ENCODE measurements around the gene GNGT1. TPM values are rescaled to one million over a fixed set of nuclear protein-coding genes. Genes with fewer than 3 reads are reported as not detected.

Gene GNGT1
- total RNA-seq, 2 donors from 2014 or later: 0.22 TPM; not detected in 1

- no peaks in the 10 kb centered on the region for H3K36me3 Mint-ChIP-seq (ENCODE audit: low read depth)
- Histone ChIP-seq H3K9me3 (ENCODE audit: control insufficient read depth, low read length) (no peaks in the 10 kb centered on the region), H3K4me3 (ENCODE audit: low read length) (no peak overlapping the region), H3K4me1 (ENCODE audit: control insufficient read depth, insufficient read depth, low read length) (no peaks in the 10 kb centered on the region), H3K27me3 (ENCODE audit: control insufficient read depth, insufficient read depth, low read length, poor library complexity, severe bottlenecking) (no peaks in the 10 kb centered on the region), H3K36me3 (ENCODE audit: control insufficient read depth, insufficient read depth, low read length) (no peaks in the 10 kb centered on the region), H3K27ac (ENCODE audit: low read depth, low read length) (no peak overlapping the region), H3K9ac (ENCODE audit: extremely low read depth, low read length, poor library complexity, severe bottlenecking) (no peak overlapping the region)
- no peaks in the 10 kb centered on the region for H3K4me1 Mint-ChIP-seq
- no peak for TF ChIP-seq CTCF (conservative IDR thresholded peaks at IDR 0.05)
- DNase-seq: no peak
- 90 to 100% methylated on average over 2 to 3 of the region's 3 CpGs for WGBS, 2 experiments (ENCODE audit: insufficient coverage in 1 of 2, insufficient read length in 1 of 2)
- peaks cover 2% of the 10 kb centered on the region for H3K27me3 Mint-ChIP-seq (ENCODE audit: insufficient read depth)
- H3K27ac Mint-ChIP-seq: no peak overlapping the region
- no peaks in the 10 kb centered on the region for H3K9me3 Mint-ChIP-seq
- H3K4me3 Mint-ChIP-seq: no peak overlapping the region
These were observed 21.2 kb downstream of the GNGT1 start for GRCh38 chr7:93927585-93927984.

GRCh38 chr7:93931655-93932054 lies 25.3 kb downstream of the GNGT1 start:
- Histone ChIP-seq H3K36me3 (ENCODE audit: control insufficient read depth, insufficient read depth, low read length) (no peaks in the 10 kb centered on the region), H3K27me3 (ENCODE audit: control insufficient read depth, insufficient read depth, low read length, poor library complexity, severe bottlenecking) (no peaks in the 10 kb centered on the region), H3K27ac (ENCODE audit: low read depth, low read length) (no peak overlapping the region), H3K4me3 (ENCODE audit: low read length) (no peak overlapping the region), H3K4me1 (ENCODE audit: control insufficient read depth, insufficient read depth, low read length) (no peaks in the 10 kb centered on the region), H3K9me3 (ENCODE audit: control insufficient read depth, low read length) (no peaks in the 10 kb centered on the region), H3K9ac (ENCODE audit: extremely low read depth, low read length, poor library complexity, severe bottlenecking) (no peak overlapping the region)
- WGBS, 2 experiments (ENCODE audit: insufficient coverage in 1 of 2, insufficient read length in 1 of 2): 86 to 95% methylated on average over 2 to 3 of the region's 3 CpGs
- Mint-ChIP-seq H3K4me3 (no peak overlapping the region), H3K36me3 (ENCODE audit: low read depth) (no peaks in the 10 kb centered on the region), H3K9me3 (no peaks in the 10 kb centered on the region), H3K27ac (no peak overlapping the region), H3K27me3 (ENCODE audit: insufficient read depth) (peaks cover 2% of the 10 kb centered on the region), H3K4me1 (no peaks in the 10 kb centered on the region)
- no peak for DNase-seq
- TF ChIP-seq CTCF (conservative IDR thresholded peaks at IDR 0.05): no peak

GRCh38 chr7:93933156-93933555 lies 26.8 kb downstream of the GNGT1 start:
- Mint-ChIP-seq H3K4me3 (no peak overlapping the region), H3K36me3 (ENCODE audit: low read depth) (no peaks in the 10 kb centered on the region), H3K27me3 (ENCODE audit: insufficient read depth) (peaks cover 2% of the 10 kb centered on the region), H3K27ac (no peak overlapping the region), H3K9me3 (no peaks in the 10 kb centered on the region), H3K4me1 (no peaks in the 10 kb centered on the region)
- Histone ChIP-seq H3K36me3 (ENCODE audit: control insufficient read depth, insufficient read depth, low read length) (no peaks in the 10 kb centered on the region), H3K27me3 (ENCODE audit: control insufficient read depth, insufficient read depth, low read length, poor library complexity, severe bottlenecking) (no peaks in the 10 kb centered on the region), H3K9me3 (ENCODE audit: control insufficient read depth, low read length) (no peaks in the 10 kb centered on the region), H3K27ac (ENCODE audit: low read depth, low read length) (no peak overlapping the region), H3K9ac (ENCODE audit: extremely low read depth, low read length, poor library complexity, severe bottlenecking) (no peak overlapping the region), H3K4me1 (ENCODE audit: control insufficient read depth, insufficient read depth, low read length) (no peaks in the 10 kb centered on the region), H3K4me3 (ENCODE audit: low read length) (no peak overlapping the region)
- 91 to 100% methylated on average over 2 to 3 of the region's 3 CpGs for WGBS, 2 experiments (ENCODE audit: insufficient coverage in 1 of 2, insufficient read length in 1 of 2)
- no peak for DNase-seq
- TF ChIP-seq CTCF (conservative IDR thresholded peaks at IDR 0.05): no peak

Data from endodermal cell (in vitro differentiated cells).